ENCODE data around the gene RAB5B.

The RAB5B gene

GRCh38 chr12:56042843-56043242 lies 69.0 kb downstream of the RAB5B start:
- Histone ChIP-seq H3K36me3 (ENCODE audit: control insufficient read depth in 1 of 2, insufficient read depth in 2 of 2, low read length in 2 of 2) (peaks cover 10 to 31% of the 10 kb centered on the region in 2 donors), H3K4me1 (ENCODE audit: control insufficient read depth in 1 of 2, insufficient read depth in 2 of 2, low read length in 2 of 2) (peaks cover 22 to 23% of the 10 kb centered on the region in 2 donors), H3K9me3 (ENCODE audit: control insufficient read depth in 1 of 2, low read length in 2 of 2) (no peaks in the 10 kb centered on the region), H3K27ac (ENCODE audit: low read depth, low read length) (no peak overlapping the region), H3K9ac (ENCODE audit: low read depth in 1 of 2, low read length in 2 of 2) (peak overlapping the region; percentile 79 to 99), H3K4me3 (ENCODE audit: low read depth in 1 of 2, low read length in 2 of 2) (peak overlapping the region; percentile 82 to 98), H3K27me3 (ENCODE audit: control insufficient read depth in 1 of 2, insufficient read depth in 2 of 2, low read length in 2 of 2) (no peaks in the 10 kb centered on the region)
